LNCAP (cell line): ENCODE data around the gene ACMSD.

Source experiments
- CTCF ChIP-seq: fragments of 450-650 bp; IDR thresholded peaks from 2 replicates; pipeline ENCODE4 v1.5.1; 2017; ENCODE audit warnings: mild to moderate bottlenecking

Gene ACMSD

GRCh38 chr2:134899204-134899603 is 60.8 kb downstream of the ACMSD start:
- TF ChIP-seq CTCF: no peak

- no peak for TF ChIP-seq CTCF
These were observed 61.7 kb downstream of the ACMSD start for GRCh38 chr2:134900151-134900550.

GRCh38 chr2:134905168-134905567 is 66.8 kb downstream of the ACMSD start:
- TF ChIP-seq CTCF: no peak

- no peak for TF ChIP-seq CTCF
These were observed 68.3 kb downstream of the ACMSD start for GRCh38 chr2:134906726-134907125.

GRCh38 chr2:134910763-134911399 is 72.5 kb downstream of the ACMSD start:
- TF ChIP-seq CTCF: no peak

GRCh38 chr2:134911400-134911785 is 73.0 kb downstream of the ACMSD start:
- TF ChIP-seq CTCF: no peak

- no peak for TF ChIP-seq CTCF
These were observed 73.9 kb downstream of the ACMSD start for GRCh38 chr2:134912361-134912760.

- TF ChIP-seq CTCF: no peak
These were observed 79.0 kb downstream of the ACMSD start for GRCh38 chr2:134917360-134917865.
